Skeletal muscle satellite cell (primary cell): ENCODE data around the gene CREBBP.
"Not testable (repeated sequence)": the region's sequence is repeated elsewhere in the genome, so short reads cannot be mapped to it uniquely, and the experiment has no call there.

Experiments used
- H3K27me3 ChIP-seq: 2 replicates; pipeline ENCODE4 v1.7.0; 2013; ENCODE audit warnings: low read length; ENCODE audit not compliant: control insufficient read depth, insufficient read depth
- H3K36me3 ChIP-seq: 2 replicates; pipeline ENCODE4 v1.7.0; 2013; ENCODE audit warnings: mild to moderate bottlenecking, control low read depth, low read length; ENCODE audit not compliant: insufficient read depth
- H3K4me1 ChIP-seq: 2 replicates; pipeline ENCODE4 v1.7.0; 2013; ENCODE audit warnings: low read length; ENCODE audit not compliant: control insufficient read depth, insufficient read depth
- H3K4me2 ChIP-seq: 2 replicates; pipeline ENCODE4 v1.7.0; 2013; ENCODE audit warnings: mild to moderate bottlenecking, low read length
- H3K4me3 ChIP-seq: 2 replicates; pipeline ENCODE4 v1.7.0; 2013; ENCODE audit warnings: low read length
- H3K9ac ChIP-seq: 2 replicates; pipeline ENCODE4 v1.7.0; 2013; ENCODE audit warnings: mild to moderate bottlenecking, low read depth, low read length, moderate library complexity
- H3K9me3 ChIP-seq: replicated peaks from 2 replicates; pipeline ENCODE4 v1.7.0; 2013; ENCODE audit warnings: mild to moderate bottlenecking, control low read depth, low read length

CREBBP gene

DNA sequence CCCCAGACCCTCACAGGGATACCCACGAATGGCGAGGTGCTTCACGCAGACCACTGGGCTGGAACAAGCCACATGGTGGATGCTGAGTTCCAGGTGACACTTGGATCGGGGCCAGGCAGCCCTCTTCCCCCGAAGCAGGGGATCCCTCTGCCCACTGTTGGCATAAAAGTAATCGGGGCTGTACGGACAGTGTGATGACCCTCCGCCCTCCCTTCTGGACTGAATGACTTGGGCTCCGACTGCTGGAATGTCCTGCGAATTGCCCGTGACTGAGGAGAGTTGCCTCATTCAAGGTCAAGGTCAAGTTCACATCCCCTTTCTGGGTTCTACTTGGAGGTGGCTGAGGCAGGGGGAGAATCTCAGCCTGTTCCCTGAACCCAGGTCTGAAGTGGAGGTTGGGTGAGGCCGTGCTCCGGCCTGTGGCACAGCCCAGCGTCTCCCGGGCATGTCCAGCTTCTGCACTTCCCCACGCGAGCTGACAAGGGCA, 28.5 kb upstream of the CREBBP start:
- H3K36me3 ChIP-seq, result no peaks in the 10 kb centered on the region
- H3K9me3 ChIP-seq, result no peaks in the 10 kb centered on the region
- H3K4me2 ChIP-seq, result no peak overlapping the region
- peaks cover 4% of the 10 kb centered on the region for H3K27me3 ChIP-seq
- H3K9ac ChIP-seq, result no peak overlapping the region
- H3K4me1 ChIP-seq, result no peaks in the 10 kb centered on the region
- H3K4me3 ChIP-seq, result no peak overlapping the region

- Histone ChIP-seq H3K9ac (no peak overlapping the region), H3K4me1 (no peaks in the 10 kb centered on the region), H3K4me2 (no peak overlapping the region), H3K9me3 (no peaks in the 10 kb centered on the region), H3K27me3 (peaks cover 13% of the 10 kb centered on the region), H3K4me3 (no peak overlapping the region), H3K36me3 (no peaks in the 10 kb centered on the region)
Measured at GRCh38 chr16:3907586-3907985, 27.1 kb upstream of the CREBBP start.

DNA sequence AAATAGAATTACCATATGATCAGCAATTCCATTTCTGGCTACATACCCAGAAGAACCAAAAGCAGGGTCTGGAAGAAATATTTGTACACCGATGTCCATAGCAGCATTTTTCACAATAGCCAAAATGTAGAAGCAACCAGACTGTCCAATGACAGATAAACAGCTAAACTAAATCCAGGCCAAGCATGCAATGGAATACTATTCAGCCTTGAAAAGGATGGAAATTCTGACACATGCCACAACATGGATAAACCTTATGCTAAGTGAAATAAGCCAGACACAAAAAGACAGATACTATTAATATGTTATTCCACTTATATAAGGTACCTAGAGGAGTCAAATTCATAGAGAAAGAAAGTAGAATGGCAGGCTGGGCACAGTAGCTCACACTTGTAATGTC, 25.9 kb upstream of the CREBBP start:
- Histone ChIP-seq H3K4me2 (no peak overlapping the region), H3K4me3 (no peak overlapping the region), H3K4me1 (no peaks in the 10 kb centered on the region), H3K27me3 (peaks cover 15% of the 10 kb centered on the region), H3K36me3 (no peaks in the 10 kb centered on the region), H3K9me3 (no peaks in the 10 kb centered on the region), H3K9ac (no peak overlapping the region)

DNA sequence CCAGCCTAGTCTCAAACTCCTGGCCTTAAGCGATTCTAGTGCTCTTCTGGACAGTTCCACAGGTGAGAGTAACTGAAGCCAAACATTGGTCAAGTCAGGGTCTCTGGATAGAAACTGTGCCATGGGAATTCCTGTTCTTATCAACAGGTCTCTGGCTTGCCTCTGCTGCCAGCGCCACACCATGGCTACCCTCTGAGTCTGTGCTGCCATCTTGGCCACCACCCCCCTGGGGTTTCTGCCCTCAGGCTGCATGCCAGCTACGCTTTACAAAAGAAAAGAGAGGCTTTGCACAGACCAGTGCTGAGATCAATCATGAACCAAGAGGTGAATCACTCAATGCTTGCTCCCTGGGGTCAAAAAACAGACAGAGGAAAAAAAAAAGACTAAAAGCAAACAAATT, 24.4 kb upstream of the CREBBP start:
- no peak overlapping the region for H3K4me2 ChIP-seq
- no peaks in the 10 kb centered on the region for H3K9me3 ChIP-seq
- H3K27me3 ChIP-seq, result peaks cover 18% of the 10 kb centered on the region
- H3K4me3 ChIP-seq, result no peak overlapping the region
- no peaks in the 10 kb centered on the region for H3K4me1 ChIP-seq
- H3K9ac ChIP-seq, result no peak overlapping the region
- H3K36me3 ChIP-seq, result no peaks in the 10 kb centered on the region

- Histone ChIP-seq H3K4me2 (no peak overlapping the region), H3K36me3 (no peaks in the 10 kb centered on the region), H3K27me3 (peaks cover 6% of the 10 kb centered on the region), H3K4me1 (no peaks in the 10 kb centered on the region), H3K4me3 (no peak overlapping the region), H3K9me3 (peaks cover under 1% of the 10 kb centered on the region), H3K9ac (no peak overlapping the region)
Measured at GRCh38 chr16:3890091-3890490, 9.6 kb upstream of the CREBBP start.

GRCh38 chr16:3889059-3889458, 8.5 kb upstream of the CREBBP start:
- no peak overlapping the region for H3K4me3 ChIP-seq
- H3K36me3 ChIP-seq, result no peaks in the 10 kb centered on the region
- H3K9me3 ChIP-seq, result no peaks in the 10 kb centered on the region
- peaks cover 6% of the 10 kb centered on the region for H3K27me3 ChIP-seq
- H3K4me1 ChIP-seq, result no peaks in the 10 kb centered on the region
- no peak overlapping the region for H3K4me2 ChIP-seq
- H3K9ac ChIP-seq, result no peak overlapping the region

- H3K4me1 ChIP-seq, H3K27me3 ChIP-seq, H3K36me3 ChIP-seq, H3K9ac ChIP-seq, H3K4me2 ChIP-seq, H3K4me3 ChIP-seq, H3K9me3 ChIP-seq: not testable (repeated sequence)
Measured at GRCh38 chr16:3885999-3886398, 5.5 kb upstream of the CREBBP start.

- H3K4me3 ChIP-seq, result no peak overlapping the region
- no peaks in the 10 kb centered on the region for H3K36me3 ChIP-seq
- no peaks in the 10 kb centered on the region for H3K9me3 ChIP-seq
- no peak overlapping the region for H3K4me2 ChIP-seq
- peaks cover 6% of the 10 kb centered on the region for H3K27me3 ChIP-seq
- no peak overlapping the region for H3K9ac ChIP-seq
- H3K4me1 ChIP-seq, result peaks cover 6% of the 10 kb centered on the region
Measured at GRCh38 chr16:3884398-3884797, 3.9 kb upstream of the CREBBP start.

DNA sequence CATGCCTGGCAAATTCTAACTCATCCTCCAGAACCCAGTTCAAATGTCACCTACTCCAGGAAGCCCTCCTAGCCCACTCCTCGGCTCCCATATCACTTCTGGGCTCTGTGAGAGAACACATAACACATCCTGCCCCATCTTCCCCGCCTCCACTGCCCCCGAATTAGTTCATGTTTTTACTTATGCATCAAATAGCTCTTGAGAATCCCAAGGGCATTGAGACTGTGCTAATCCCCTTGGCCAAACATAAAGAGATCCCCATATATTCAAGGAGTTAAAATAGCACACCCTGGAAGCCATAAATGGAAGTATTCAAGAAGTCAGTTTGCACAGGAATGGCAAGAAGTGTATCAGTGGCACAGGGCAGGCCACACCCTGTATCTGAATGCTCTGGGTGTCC, 2.0 kb upstream of the CREBBP start:
- Histone ChIP-seq H3K36me3 (no peaks in the 10 kb centered on the region), H3K4me1 (peaks cover 14% of the 10 kb centered on the region), H3K9me3 (no peaks in the 10 kb centered on the region), H3K27me3 (no peaks in the 10 kb centered on the region), H3K9ac (no peak overlapping the region), H3K4me3 (no peak overlapping the region), H3K4me2 (no peak overlapping the region)

- no peaks in the 10 kb centered on the region for H3K9me3 ChIP-seq
- peak overlapping the region; percentile 99 for H3K9ac ChIP-seq
- H3K4me2 ChIP-seq, result peak overlapping the region; percentile 96
- peaks cover 20% of the 10 kb centered on the region for H3K4me1 ChIP-seq
- H3K4me3 ChIP-seq, result peak overlapping the region; percentile 92
- no peaks in the 10 kb centered on the region for H3K36me3 ChIP-seq
- H3K27me3 ChIP-seq, result no peaks in the 10 kb centered on the region
Measured at GRCh38 chr16:3881499-3881990, 1.0 kb upstream of the CREBBP start.

GRCh38 chr16:3879887-3880564, 487 bp downstream of the CREBBP start:
- Histone ChIP-seq H3K4me2 (peak overlapping the region; percentile 98), H3K4me3 (peak overlapping the region; percentile 92), H3K9me3 (no peaks in the 10 kb centered on the region), H3K36me3 (peaks cover 3% of the 10 kb centered on the region), H3K4me1 (peaks cover 23% of the 10 kb centered on the region), H3K9ac (peak overlapping the region; percentile 99), H3K27me3 (no peaks in the 10 kb centered on the region)

- peaks cover 23% of the 10 kb centered on the region for H3K4me1 ChIP-seq
- peak overlapping the region; percentile 78 for H3K9ac ChIP-seq
- H3K36me3 ChIP-seq, result peaks cover 3% of the 10 kb centered on the region
- no peaks in the 10 kb centered on the region for H3K27me3 ChIP-seq
- no peaks in the 10 kb centered on the region for H3K9me3 ChIP-seq
- H3K4me3 ChIP-seq, result peak overlapping the region; percentile 92
- peak overlapping the region; percentile 98 for H3K4me2 ChIP-seq
Measured at GRCh38 chr16:3879258-3879886, 1.1 kb downstream of the CREBBP start.
